Suprapubic skin (tissue), 4 donors: Measurements from ENCODE around the gene FBXW9.

ENCODE experiments used
- CTCF ChIP-seq, 2 donors: fragments of 200-600 bp in 1 of 2; fragments of 450-650 bp in 1 of 2; sonication (generic) in 1 of 2; IDR thresholded peaks; one replicate each; pipeline ENCODE4 v1.5.1; 2016 to 2019; ENCODE audit warnings: antibody characterized with exemption in 2 of 2, mild to moderate bottlenecking in 1 of 2, moderate library complexity in 1 of 2
- POLR2A ChIP-seq, 2 donors: fragments of 450-650 bp; IDR thresholded peaks; one replicate each; pipeline ENCODE4 v1.6.1; 2017; ENCODE audit warnings: antibody characterized with exemption in 2 of 2, mild to moderate bottlenecking in 2 of 2, moderate library complexity in 2 of 2
- POLR2AphosphoS5 ChIP-seq, 3 donors: sonication (generic); formaldehyde crosslinking; IDR thresholded peaks; one replicate each; pipeline ENCODE4 v1.6.1; 2017; ENCODE audit warnings: antibody characterized with exemption in 3 of 3

GRCh38 chr19:12675940-12676339 is 20.5 kb downstream of the FBXW9 start:
- TF ChIP-seq CTCF (IDR thresholded peaks at IDR 0.05) (no peak), POLR2AphosphoS5 (IDR thresholded peaks at IDR 0.05) (no peak), POLR2A (IDR thresholded peaks at IDR 0.05) (no peak)
